HG02678 (cell line): Measurements from ENCODE around the gene NUDC.

Experiments
- ATAC-seq: cut with Tn5 transposase; IDR thresholded peaks from one replicate; pipeline ENCODE4 v1.9.1; 2021; ENCODE audit warnings: mild to moderate bottlenecking, moderate library complexity; ENCODE audit not compliant: unreplicated experiment

The NUDC gene

DNA sequence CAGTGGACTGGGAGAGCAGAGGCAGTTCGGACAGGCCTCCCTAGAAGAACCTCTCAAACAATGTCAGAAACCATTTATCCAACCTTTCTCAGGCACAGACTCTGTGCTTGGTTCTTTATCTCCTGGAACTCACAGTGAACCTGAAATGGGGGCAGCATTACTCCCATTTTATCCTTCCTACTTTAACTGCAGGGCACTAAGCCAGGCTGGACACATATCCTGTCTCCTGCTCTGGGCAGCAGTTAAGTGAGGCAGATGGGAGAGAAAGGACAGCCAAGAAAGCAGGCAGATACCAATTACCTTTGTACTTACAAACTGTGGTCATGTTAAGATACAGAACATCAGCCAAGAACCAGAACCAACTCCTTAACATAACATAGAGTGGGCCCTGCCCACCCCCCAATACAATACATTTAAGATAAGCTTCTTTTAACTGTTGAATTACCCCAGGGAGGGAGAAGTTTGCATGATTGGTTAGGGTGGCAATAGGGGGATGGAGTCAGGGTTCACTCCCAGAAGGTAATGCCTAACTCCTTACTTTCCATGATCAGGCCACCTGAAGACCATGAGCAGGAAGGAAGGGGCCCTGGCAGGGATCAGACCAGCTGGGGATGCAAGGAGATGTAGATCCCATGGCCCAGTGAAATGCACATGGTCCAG lies 27.9 kb downstream of the NUDC start:
- ATAC-seq = no peak

DNA sequence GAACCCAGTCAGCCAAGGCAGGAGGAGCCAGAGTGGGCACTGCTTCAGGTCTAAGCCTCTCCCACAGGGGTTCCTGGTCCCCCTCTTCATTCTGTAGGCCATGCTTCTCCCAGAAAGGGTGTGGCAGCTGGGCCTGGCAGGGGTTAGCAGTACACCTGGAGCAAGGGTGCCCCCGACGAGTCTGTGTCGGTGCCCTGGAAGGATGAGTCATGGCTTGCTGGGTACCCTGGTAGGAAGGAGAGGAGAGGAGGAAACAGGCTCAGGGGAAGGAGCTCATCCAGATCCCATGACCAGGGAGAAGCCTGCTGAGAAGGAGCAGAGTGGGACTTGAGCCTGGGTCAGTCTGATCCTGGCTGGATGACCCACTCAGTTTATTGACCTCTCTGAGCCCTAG lies 28.4 kb downstream of the NUDC start:
- no peak for ATAC-seq

DNA sequence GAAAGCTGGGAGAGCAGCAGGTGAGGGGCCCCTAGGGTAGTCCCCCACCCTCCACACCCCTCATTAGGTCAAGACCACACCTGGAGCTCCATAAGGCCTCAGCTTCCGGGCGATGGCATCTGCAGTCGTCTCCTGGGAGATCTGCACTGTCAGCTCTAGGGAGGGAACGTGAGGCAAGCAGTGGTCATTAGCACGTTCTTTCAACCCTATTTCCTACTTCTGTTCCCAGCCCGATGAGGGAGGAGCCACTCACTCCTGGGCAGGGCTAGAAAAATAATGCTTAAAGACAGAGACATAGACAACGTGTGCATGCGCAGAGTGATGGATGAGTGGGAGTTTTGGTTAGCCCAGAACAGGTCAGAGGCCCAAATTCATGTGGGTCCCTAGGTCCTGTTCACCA lies 29.1 kb downstream of the NUDC start:
- ATAC-seq = no peak

GRCh38 chr1:26951216-26951615 lies 29.7 kb downstream of the NUDC start:
- no peak for ATAC-seq

GRCh38 chr1:26951821-26952497 lies 30.4 kb downstream of the NUDC start:
- ATAC-seq = no peak

- no peak for ATAC-seq
Measured at GRCh38 chr1:26953374-26953773, 31.8 kb downstream of the NUDC start.

DNA sequence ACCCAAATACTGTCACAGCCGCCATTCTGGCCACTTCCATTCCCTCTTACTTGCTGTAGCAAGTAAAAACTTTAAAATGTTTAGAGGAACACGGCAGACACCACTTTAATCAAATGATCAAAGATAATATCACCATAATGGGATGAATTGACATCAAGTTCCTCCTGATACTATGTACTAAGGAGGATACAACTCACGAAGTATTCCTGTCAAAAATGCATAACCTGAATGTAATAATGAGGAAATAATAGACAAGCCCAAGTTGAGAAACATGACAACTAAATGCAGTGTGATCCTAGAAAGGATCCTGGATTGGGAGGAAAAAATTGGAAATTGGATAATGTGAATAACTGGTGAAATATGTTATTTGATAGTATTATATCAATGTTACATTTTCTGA lies 34.8 kb downstream of the NUDC start:
- no peak for ATAC-seq

DNA sequence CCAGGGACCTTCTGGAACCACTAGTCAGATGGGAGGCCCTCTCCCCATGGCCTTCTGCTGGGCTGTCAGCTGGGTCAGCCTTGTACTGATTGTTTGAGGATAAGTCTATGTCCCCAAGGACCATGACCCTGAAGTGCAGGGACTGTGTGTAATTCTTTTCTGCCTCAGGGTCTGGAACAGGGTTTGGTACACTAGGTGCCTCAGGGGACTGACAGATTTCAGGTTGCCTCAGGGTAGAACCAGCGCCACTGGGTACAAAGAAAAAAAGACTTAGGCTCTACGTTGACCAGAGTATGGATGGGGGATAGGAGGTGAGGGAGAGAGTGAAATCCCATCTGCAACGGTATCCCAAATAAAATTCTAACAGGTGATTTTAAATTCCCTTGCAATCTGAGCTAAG lies 35.8 kb downstream of the NUDC start:
- no peak for ATAC-seq

- ATAC-seq = no peak
Measured at GRCh38 chr1:26959270-26959669, 37.7 kb downstream of the NUDC start.

DNA sequence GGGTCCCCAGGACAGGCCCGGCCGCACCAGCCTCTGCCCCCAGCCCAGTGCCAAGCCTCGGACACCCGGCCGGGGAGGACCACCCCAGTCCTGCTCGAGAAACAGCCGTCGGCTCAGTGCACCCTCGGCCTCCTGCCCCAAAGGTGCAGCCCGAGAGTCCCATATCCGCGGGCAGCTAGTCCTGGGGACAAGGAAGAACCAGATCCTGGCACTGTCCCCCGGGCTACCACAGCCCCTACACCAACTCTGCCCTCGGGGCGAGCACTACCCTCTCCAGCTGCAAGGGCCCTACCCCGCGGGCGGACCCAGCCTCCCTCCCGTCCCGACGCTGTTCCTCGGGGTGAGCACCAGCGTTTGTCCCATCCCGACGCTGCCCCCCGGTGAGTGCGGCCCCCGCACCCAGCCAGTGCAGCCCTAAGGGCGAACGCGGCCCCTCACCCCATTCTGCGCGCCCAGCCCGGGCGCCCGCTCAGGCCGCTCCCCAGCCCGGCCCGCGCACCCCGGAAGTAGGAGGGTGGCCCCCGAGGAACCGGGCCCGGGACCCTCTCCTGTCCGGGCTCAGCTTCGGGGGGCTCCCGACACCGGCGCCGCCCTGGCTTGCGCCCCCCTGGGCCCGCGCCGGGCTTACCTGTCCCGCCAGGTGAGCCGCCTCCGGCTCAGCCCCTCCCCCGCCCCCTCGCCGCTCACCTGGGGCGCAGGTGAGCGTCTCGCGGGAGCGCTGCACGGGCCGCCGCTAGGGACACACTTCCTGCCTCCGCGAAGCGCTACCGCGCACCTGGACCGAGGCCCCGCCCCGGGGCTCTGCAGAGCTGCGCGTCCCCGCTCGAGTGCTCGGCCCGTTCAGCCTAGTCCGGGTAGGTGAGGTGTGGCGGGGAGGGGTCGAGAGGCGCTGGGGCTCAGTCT lies 38.4 kb downstream of the NUDC start, which contains the start of gene KDF1:
Gene KDF1 (minus strand): TSS at position 747 of the 903 bp plus-strand sequence. CDS start 8,088 bp downstream, outside the sequence.
- ATAC-seq = no peak

GRCh38 chr1:26960625-26960966 lies 39.1 kb downstream of the NUDC start:
- no peak for ATAC-seq

DNA sequence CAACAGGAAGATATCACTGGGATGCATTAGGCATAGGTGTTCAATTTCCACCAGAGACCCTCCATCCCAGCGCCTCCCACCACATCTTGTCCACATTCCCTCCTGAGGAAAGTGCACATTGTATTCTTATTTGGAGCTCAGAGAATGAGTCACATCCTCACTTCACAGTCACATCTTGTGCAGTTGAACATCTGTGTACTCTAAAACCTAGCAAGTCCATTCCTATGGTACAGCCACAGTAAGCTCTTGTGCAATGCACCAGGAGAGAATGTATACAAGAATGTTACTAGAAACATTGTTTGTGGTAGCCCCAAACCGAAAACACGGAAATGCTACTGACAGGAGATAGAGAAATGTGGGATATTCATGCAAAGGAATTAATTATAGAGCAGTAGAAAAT lies 40.3 kb downstream of the NUDC start:
- ATAC-seq = no peak

- no peak for ATAC-seq
Measured at GRCh38 chr1:26965213-26965612, 43.7 kb downstream of the NUDC start.

DNA sequence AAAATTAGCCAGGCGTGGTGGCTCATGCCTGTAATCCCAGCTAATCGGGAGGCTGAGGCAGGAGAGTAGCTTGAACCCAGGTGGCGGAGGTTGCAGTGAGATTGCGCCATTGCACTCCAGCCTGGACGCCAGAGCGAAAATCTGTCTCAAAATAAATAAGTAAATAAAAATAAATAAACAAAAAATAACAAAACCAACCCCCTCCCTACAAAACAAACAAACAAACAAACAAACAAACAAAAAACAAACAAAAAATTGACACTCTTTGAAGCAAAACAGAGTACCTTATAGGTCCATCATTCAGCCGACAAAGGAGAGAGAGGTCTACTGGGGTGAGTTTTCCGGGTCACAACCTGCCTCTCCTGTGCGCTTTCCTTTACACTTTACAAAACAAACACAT lies 44.1 kb downstream of the NUDC start:
- ATAC-seq = no peak

DNA sequence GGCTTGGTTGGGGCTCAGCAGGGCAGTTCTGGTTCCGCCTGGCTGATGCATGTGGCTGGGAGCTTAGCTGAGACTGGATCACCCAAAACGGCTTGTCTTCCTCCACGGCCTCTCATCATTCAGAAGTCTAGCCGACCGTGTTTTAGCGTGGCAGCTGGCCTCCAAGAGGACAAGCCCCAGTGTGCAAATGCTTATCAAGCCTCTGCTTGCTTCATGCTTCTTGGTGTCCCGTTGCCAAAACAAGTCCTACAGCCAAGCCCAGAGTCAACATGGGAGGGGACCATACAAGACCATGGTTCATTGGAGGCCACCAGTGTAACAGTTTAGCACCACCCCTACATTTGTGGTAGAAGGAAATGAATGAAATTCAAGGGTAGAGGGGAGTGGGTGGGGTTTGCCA lies 49.3 kb downstream of the NUDC start:
- ATAC-seq = no peak

GRCh38 chr1:26971590-26971989 lies 50.0 kb downstream of the NUDC start:
- ATAC-seq = no peak

GRCh38 chr1:26972390-26972789 lies 50.8 kb downstream of the NUDC start:
- no peak for ATAC-seq

DNA sequence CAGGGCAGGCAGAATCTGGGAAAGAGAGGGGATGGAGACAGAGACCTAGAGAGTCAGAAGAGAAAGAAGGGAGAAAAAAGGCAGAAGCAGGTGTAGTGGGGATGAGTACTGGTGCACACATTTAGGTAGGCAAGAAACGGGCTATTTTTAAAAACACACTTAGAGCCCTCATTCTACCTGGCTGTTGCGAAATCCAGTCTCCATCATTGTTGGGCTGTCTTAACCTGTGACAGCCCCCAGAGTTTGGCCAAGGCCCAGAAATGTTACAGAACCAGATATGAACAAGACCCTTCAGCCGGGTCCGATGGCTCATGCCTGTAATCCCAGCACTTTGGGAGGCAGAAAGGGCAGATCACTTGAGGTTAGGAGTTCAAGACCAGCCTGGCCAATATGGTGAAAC lies 51.3 kb downstream of the NUDC start:
- no peak for ATAC-seq

GRCh38 chr1:26976621-26977510 lies 55.3 kb downstream of the NUDC start:
- ATAC-seq = no peak

GRCh38 chr1:26978901-26979300 lies 57.4 kb downstream of the NUDC start:
- no peak for ATAC-seq
